PC-9 (cell line): ENCODE measurements around the gene MAMSTR. TPM values are rescaled to one million over a fixed set of nuclear protein-coding genes. Genes with fewer than 3 reads are reported as not detected.

Experiments
- BruUV-seq: library from RNA; stranded (reverse); fragments of 400-500 nt; replicated peaks from 2 replicates; lab custom pipeline; 2021; lab: Mats Ljungman, UMichigan
- CTCF ChIA-PET: fragments of 300-600 bp; sonication (Branson Sonifier 250); formaldehyde crosslinking; loops from one replicate; lab custom pipeline; 2022; ENCODE audit warnings: antibody characterized with exemption; lab: Charles Lee
- POLR2A ChIA-PET: fragments of 300-600 bp; sonication (Branson Sonifier 250); formaldehyde crosslinking; loops from one replicate; lab custom pipeline; 2022; ENCODE audit warnings: antibody characterized with exemption; ENCODE audit not compliant: unreplicated experiment; lab: Charles Lee
- DNase-seq, 2 experiments: peaks; one replicate each; pipeline versions ENCODE4 v3.0.0 to v3.0.0-alpha.2; 2015 to 2022; ENCODE audit warnings: mixed read lengths in 1 of 2
- H2AFZ ChIP-seq: fragments of 200-600 bp; sonication (generic); 2 replicates; pipeline ENCODE4 v1.8.1; 2017; ENCODE audit warnings: antibody characterized with exemption
- H3F3A ChIP-seq: fragments of 200-600 bp; sonication (generic); 2 replicates; pipeline ENCODE4 v1.8.1; 2017; ENCODE audit warnings: antibody characterized with exemption, mild to moderate bottlenecking, low read depth; ENCODE audit not compliant: insufficient read depth
- H3K27ac ChIP-seq: fragments of 200-600 bp; sonication (generic); 2 replicates; pipeline ENCODE4 v1.6.1; 2016; ENCODE audit warnings: mixed run types
- H3K27me3 ChIP-seq: fragments of 200-600 bp; sonication (generic); 2 replicates; pipeline ENCODE4 v1.6.1; 2016; ENCODE audit warnings: low read depth, mixed run types; ENCODE audit not compliant: insufficient read depth
- H3K36me3 ChIP-seq: fragments of 200-600 bp; sonication (generic); 2 replicates; pipeline ENCODE4 v1.6.1; 2016; ENCODE audit warnings: low read depth, mixed run types
- H3K4me1 ChIP-seq: fragments of 200-600 bp; sonication (generic); replicated peaks from 2 replicates; pipeline ENCODE4 v1.6.1; 2016; ENCODE audit warnings: mixed run types; ENCODE audit not compliant: insufficient read depth
- H3K4me2 ChIP-seq: fragments of 200-600 bp; sonication (generic); 2 replicates; pipeline ENCODE4 v1.6.1; 2017; ENCODE audit warnings: mixed run types
- H3K4me3 ChIP-seq: fragments of 200-600 bp; sonication (generic); 2 replicates; pipeline ENCODE4 v1.6.1; 2016; ENCODE audit warnings: mixed run types
- H3K79me2 ChIP-seq: fragments of 200-600 bp; sonication (generic); 2 replicates; pipeline ENCODE4 v1.6.1; 2017; ENCODE audit warnings: low read depth, mixed run types
- H3K9me2 ChIP-seq: fragments of 200-600 bp; sonication (generic); 2 replicates; pipeline ENCODE4 v1.8.1; 2017; ENCODE audit warnings: mild to moderate bottlenecking; ENCODE audit not compliant: insufficient read depth
- H3K9me3 ChIP-seq: fragments of 200-600 bp; sonication (generic); 2 replicates; pipeline ENCODE4 v1.8.1; 2016; ENCODE audit warnings: low read depth; ENCODE audit not compliant: insufficient read depth
- H4K20me1 ChIP-seq: fragments of 200-600 bp; sonication (generic); 2 replicates; pipeline ENCODE4 v1.8.1; 2017; ENCODE audit not compliant: insufficient read depth
- EZH2 ChIP-seq: fragments of 200-600 bp; sonication (generic); IDR thresholded peaks from 2 replicates; pipeline ENCODE4 v1.8.0; 2017; ENCODE audit warnings: antibody characterized with exemption, low read depth
- intact Hi-C: fragments of 100-400 bp; cut with micrococcal nuclease; formaldehyde crosslinking; loops from one replicate; pipeline ENCODE4 v1.10.0; 2022; ENCODE audit not compliant: unreplicated experiment
- total RNA-seq: library from RNA; stranded (reverse); gene quantifications from 2 replicates; pipeline ENCODE4 v1.2.3, GENCODE V29; 2021
- TF ChIP-seq, protein P1 (sequence below): fragments of 200-600 bp; sonication (generic); conservative IDR thresholded peaks from 2 replicates; pipeline ENCODE4 v1.6.1; 2017; ENCODE audit warnings: mixed run types, antibody characterized with exemption, mild to moderate bottlenecking, moderate library complexity

Gene MAMSTR
- total RNA-seq, 1 experiment from 2014 or later = 2.6 TPM

DNA sequence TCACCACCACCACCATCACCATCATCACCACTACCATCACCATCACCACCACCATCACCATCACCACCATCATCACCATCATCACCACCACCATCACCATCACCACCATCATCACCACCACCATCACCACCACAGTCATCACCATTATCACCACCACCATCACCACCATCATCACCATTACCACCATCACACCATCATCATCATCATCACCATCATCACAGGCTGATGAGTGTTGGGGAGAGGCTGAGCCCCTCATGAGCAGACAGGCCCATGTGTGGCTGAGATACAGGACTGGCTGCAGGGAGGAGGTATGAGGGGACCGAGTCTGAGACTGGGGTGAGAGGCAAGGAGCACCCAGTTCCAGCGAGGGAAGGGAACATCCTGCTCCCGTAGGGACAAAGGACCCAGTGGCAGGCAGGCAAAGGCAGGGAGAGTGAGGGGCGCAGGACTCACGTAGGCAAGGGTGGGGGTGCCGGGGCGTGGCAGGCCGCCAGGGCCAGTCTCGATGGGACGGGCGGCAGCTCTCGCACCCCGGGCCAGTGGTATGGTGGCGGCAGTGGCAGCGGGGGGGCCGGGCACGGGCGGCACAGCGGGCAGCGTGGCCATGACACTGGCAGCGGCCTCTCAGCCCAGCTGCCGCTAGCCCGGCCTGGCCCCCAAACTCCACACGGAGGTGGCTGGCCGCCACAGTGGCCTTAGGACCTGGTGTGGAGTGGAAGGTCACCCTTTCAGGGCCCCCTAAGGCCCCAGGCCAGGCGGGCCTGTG is 49.4 kb downstream of the MAMSTR start:
- Histone ChIP-seq H3K4me1 (no peaks in the 10 kb centered on the region), H3K27me3 (no peaks in the 10 kb centered on the region), H3K36me3 (no peaks in the 10 kb centered on the region), H3F3A (0 out of 2 replicates have a peak, but pooled peaks cover 4% of the 10 kb centered on the region), H3K79me2 (no peaks in the 10 kb centered on the region), H3K4me2 (no peak overlapping the region), H4K20me1 (no peaks in the 10 kb centered on the region), H3K9me3 (no peaks in the 10 kb centered on the region), H3K9me2 (no peaks in the 10 kb centered on the region), H2AFZ (no peak overlapping the region), H3K4me3 (no peak overlapping the region), H3K27ac (no peak overlapping the region)
- TF ChIP-seq EZH2 = no peak
- TF ChIP-seq, protein P1, sequence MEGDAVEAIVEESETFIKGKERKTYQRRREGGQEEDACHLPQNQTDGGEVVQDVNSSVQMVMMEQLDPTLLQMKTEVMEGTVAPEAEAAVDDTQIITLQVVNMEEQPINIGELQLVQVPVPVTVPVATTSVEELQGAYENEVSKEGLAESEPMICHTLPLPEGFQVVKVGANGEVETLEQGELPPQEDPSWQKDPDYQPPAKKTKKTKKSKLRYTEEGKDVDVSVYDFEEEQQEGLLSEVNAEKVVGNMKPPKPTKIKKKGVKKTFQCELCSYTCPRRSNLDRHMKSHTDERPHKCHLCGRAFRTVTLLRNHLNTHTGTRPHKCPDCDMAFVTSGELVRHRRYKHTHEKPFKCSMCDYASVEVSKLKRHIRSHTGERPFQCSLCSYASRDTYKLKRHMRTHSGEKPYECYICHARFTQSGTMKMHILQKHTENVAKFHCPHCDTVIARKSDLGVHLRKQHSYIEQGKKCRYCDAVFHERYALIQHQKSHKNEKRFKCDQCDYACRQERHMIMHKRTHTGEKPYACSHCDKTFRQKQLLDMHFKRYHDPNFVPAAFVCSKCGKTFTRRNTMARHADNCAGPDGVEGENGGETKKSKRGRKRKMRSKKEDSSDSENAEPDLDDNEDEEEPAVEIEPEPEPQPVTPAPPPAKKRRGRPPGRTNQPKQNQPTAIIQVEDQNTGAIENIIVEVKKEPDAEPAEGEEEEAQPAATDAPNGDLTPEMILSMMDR = no peak
- CTCF ChIA-PET = no interaction called here
- BruUV-seq = no TSS peak
- intact Hi-C loops = no loop called here
- POLR2A ChIA-PET = no interaction called here
- no peak for DNase-seq

DNA sequence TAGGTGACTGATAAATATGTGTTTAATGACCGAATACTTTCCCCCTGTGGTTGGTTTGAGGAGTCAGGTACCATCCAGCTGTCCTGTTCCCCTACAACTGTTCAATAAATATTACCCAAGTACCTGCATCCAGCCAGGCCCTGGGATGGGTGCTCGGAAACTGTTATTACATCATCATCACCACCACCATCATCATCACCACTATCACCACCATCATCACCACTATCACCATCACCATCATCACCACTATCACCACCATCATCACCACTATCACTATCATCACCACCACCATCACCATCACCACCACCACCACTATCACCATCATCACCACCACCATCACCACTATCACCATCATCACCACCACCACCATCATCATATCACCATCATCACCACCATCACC is 50.8 kb downstream of the MAMSTR start:
- Histone ChIP-seq H3K36me3 (no peaks in the 10 kb centered on the region), H3K4me3 (no peak overlapping the region), H3K27me3 (no peaks in the 10 kb centered on the region), H3F3A (0 out of 2 replicates have a peak, but pooled peaks cover 4% of the 10 kb centered on the region), H3K4me2 (no peak overlapping the region), H4K20me1 (no peaks in the 10 kb centered on the region), H3K4me1 (no peaks in the 10 kb centered on the region), H3K27ac (no peak overlapping the region), H3K9me3 (no peaks in the 10 kb centered on the region), H3K9me2 (no peaks in the 10 kb centered on the region), H3K79me2 (no peaks in the 10 kb centered on the region), H2AFZ (no peak overlapping the region)
- DNase-seq = no peak
- BruUV-seq = no TSS peak
- intact Hi-C loops = no loop called here
- ChIA-PET POLR2A (no interaction called here), CTCF (no interaction called here)
- TF ChIP-seq EZH2 = no peak
- TF ChIP-seq, protein P1 = no peak

DNA sequence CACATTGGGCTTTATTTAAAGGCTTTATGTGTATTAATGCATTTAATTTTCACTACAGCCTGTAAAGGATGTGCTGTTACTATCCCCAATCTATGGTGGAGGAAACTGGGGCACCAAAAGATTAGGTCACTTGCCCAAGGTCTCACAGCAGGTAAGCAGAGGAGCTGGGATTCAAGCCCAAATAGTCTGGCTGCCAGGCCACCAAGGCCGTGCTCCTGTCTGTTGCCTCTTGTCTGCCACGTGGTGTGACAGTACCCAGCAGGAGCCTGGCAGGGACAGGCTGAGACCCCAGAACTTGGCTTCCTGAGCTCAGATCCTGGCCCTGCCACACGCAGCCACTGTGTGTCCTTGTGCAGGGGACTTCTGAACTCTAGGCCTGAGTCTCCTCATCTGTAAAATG is 51.2 kb downstream of the MAMSTR start:
- Histone ChIP-seq H3F3A (0 out of 2 replicates have a peak, but pooled peaks cover 4% of the 10 kb centered on the region), H3K4me1 (no peaks in the 10 kb centered on the region), H3K79me2 (no peaks in the 10 kb centered on the region), H3K4me2 (no peak overlapping the region), H2AFZ (no peak overlapping the region), H3K36me3 (no peaks in the 10 kb centered on the region), H3K9me3 (no peaks in the 10 kb centered on the region), H3K27me3 (no peaks in the 10 kb centered on the region), H3K9me2 (no peaks in the 10 kb centered on the region), H3K4me3 (no peak overlapping the region), H3K27ac (no peak overlapping the region), H4K20me1 (no peaks in the 10 kb centered on the region)
- intact Hi-C loops = no loop called here
- DNase-seq = no peak
- BruUV-seq = no TSS peak
- CTCF ChIA-PET = no interaction called here
- no peak for TF ChIP-seq EZH2
- TF ChIP-seq, protein P1 = no peak
- POLR2A ChIA-PET = no interaction called here
